ENCODE data around the gene HOGA1. TPM values are rescaled to one million over a fixed set of nuclear protein-coding genes. Genes with fewer than 3 reads are reported as not detected.

Gene HOGA1
- total and polyA plus RNA-seq, 2 donors = 0.18 to 0.19 TPM

DNA sequence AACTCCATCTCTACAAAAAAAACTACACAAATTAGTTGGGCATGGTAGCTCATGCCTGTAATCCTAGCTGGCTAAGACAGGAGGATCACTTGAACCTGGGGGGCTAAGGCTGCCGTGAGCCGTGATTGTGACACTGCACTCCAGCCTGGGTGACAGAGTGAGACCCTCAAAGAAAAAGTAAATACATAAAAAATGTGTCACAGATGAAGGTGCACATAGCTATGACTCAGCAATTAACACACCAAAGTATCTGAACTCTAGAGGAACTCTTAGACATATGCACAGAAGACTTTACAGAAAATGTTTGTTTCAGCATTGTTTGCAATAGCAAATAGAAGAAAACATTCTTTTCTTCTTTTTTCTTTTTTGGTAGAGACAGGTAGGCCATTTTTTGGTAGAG, 13.6 kb downstream of the HOGA1 start:
- no peak for DNase-seq (ENCODE audit: low read depth in 6 of 9, low spot score in 9 of 9)
- Histone ChIP-seq H3K27ac (ENCODE audit: low read depth in 1 of 2, low read length in 1 of 2) (no peak overlapping the region), H3K27me3 (ENCODE audit: control insufficient read depth in 2 of 2, insufficient read depth in 1 of 2, low read length in 1 of 2) (no peaks in the 10 kb centered on the region), H3K4me1 (ENCODE audit: control insufficient read depth in 2 of 2, insufficient read depth in 2 of 2, low read length in 2 of 2) (no peaks in the 10 kb centered on the region), H3K36me3 (ENCODE audit: control insufficient read depth in 2 of 2, insufficient read depth in 2 of 2, low read length in 1 of 2) (no peaks in the 10 kb centered on the region), H3K4me3 (ENCODE audit: low read length in 2 of 2) (no peak overlapping the region), H3K9me3 (ENCODE audit: control insufficient read depth in 2 of 2, insufficient read depth in 1 of 2, low read length in 1 of 2) (no peaks in the 10 kb centered on the region)
- WGBS = 72% methylated on average over 2 of the region's 2 CpGs

DNA sequence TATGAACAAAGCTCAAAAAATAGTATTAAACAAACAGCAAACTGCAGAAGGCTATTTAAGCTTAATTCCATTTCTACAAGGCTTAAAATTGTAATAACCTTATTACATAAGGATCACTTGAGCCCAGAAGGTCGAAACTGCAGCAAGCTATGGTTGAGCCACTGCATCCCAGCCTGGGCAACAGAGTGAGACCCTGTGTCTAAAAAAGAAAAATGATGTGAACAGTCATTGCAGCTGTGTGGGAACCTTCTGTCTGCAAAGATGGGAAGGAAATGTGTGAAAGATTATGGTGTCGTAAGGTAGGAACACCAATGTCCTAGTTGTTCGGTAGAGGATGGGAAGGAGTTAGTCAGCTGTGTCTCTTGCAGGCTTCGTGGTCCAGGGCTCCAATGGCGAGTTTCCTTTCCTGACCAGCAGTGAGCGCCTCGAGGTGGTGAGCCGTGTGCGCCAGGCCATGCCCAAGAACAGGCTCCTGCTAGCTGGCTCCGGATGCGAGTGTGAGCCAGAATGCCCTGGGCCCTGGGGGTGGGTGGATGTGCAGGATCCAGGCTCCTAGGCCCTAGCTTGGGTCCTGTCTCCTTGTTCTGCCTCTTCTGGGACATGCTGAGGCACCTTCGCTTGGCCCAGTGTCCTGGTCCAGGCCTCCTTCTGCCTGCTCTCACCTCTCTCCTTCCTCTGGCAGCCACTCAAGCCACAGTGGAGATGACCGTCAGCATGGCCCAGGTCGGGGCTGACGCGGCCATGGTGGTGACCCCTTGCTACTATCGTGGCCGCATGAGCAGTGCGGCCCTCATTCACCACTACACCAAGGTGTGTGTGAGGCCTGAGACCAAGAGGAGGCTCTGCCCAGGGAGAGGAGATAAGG, 14.4 kb downstream of the HOGA1 start:
- 97% methylated on average over 19 of the region's 19 CpGs for WGBS
- H3K4me1 ChIP-seq (ENCODE audit: control insufficient read depth in 2 of 2, insufficient read depth in 2 of 2, low read length in 2 of 2) = no peaks in the 10 kb centered on the region
- H3K27me3 ChIP-seq (ENCODE audit: control insufficient read depth in 2 of 2, insufficient read depth in 1 of 2, low read length in 1 of 2) = no peaks in the 10 kb centered on the region
- H3K9me3 ChIP-seq (ENCODE audit: control insufficient read depth in 2 of 2, insufficient read depth in 1 of 2, low read length in 1 of 2) = no peaks in the 10 kb centered on the region
- H3K36me3 ChIP-seq (ENCODE audit: control insufficient read depth in 2 of 2, insufficient read depth in 2 of 2, low read length in 1 of 2) = no peaks in the 10 kb centered on the region
- H3K4me3 ChIP-seq (ENCODE audit: low read length in 2 of 2) = no peak overlapping the region
- no peak overlapping the region for H3K27ac ChIP-seq (ENCODE audit: low read depth in 1 of 2, low read length in 1 of 2)
- DNase-seq (ENCODE audit: low read depth in 6 of 9, low spot score in 9 of 9) = no peak

DNA sequence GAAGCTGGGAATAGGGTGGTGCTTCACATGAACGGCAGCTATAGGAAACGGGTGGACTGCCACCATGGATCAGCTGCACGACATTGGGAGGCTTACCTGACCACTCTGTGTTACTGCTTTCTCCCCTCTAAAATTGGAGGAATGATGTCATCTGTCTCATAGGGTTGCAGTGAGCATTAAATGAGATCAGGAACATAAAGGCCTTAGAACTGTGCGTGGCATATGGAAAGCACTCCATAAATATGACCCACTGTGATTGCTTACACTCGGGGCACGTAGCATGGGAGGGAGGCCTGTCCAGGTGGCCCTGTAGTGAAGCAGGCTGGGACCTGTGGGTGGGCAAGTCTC, 15.1 kb downstream of the HOGA1 start:
- Histone ChIP-seq H3K4me3 (ENCODE audit: low read length in 2 of 2) (no peak overlapping the region), H3K36me3 (ENCODE audit: control insufficient read depth in 2 of 2, insufficient read depth in 2 of 2, low read length in 1 of 2) (no peaks in the 10 kb centered on the region), H3K27ac (ENCODE audit: low read depth in 1 of 2, low read length in 1 of 2) (no peak overlapping the region), H3K4me1 (ENCODE audit: control insufficient read depth in 2 of 2, insufficient read depth in 2 of 2, low read length in 2 of 2) (no peaks in the 10 kb centered on the region), H3K27me3 (ENCODE audit: control insufficient read depth in 2 of 2, insufficient read depth in 1 of 2, low read length in 1 of 2) (no peaks in the 10 kb centered on the region), H3K9me3 (ENCODE audit: control insufficient read depth in 2 of 2, insufficient read depth in 1 of 2, low read length in 1 of 2) (no peaks in the 10 kb centered on the region)
- WGBS = 96% methylated on average over 6 of the region's 6 CpGs
- no peak for DNase-seq (ENCODE audit: low read depth in 6 of 9, low spot score in 9 of 9)

DNA sequence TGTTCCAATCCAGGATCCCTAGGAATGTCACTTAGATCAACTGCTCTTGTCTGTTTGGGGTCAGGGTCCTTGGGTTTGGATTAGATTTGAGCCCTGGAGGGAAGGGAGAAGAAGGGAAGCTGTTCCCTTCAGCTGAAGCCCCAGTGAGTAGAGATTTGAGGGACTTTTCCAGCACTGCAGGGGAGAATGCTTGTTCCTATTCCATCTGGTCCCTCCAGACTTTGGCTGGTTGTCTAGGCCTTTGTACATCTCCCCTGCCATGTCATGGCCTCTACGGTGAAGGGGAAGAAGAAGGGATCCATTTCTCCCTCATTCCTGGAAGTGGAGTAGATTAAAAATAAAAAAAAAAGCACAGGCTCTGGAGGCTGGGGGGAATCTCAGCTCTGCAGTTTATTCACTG, 16.4 kb downstream of the HOGA1 start:
- no peak overlapping the region for H3K27ac ChIP-seq (ENCODE audit: low read depth in 1 of 2, low read length in 1 of 2)

DNA sequence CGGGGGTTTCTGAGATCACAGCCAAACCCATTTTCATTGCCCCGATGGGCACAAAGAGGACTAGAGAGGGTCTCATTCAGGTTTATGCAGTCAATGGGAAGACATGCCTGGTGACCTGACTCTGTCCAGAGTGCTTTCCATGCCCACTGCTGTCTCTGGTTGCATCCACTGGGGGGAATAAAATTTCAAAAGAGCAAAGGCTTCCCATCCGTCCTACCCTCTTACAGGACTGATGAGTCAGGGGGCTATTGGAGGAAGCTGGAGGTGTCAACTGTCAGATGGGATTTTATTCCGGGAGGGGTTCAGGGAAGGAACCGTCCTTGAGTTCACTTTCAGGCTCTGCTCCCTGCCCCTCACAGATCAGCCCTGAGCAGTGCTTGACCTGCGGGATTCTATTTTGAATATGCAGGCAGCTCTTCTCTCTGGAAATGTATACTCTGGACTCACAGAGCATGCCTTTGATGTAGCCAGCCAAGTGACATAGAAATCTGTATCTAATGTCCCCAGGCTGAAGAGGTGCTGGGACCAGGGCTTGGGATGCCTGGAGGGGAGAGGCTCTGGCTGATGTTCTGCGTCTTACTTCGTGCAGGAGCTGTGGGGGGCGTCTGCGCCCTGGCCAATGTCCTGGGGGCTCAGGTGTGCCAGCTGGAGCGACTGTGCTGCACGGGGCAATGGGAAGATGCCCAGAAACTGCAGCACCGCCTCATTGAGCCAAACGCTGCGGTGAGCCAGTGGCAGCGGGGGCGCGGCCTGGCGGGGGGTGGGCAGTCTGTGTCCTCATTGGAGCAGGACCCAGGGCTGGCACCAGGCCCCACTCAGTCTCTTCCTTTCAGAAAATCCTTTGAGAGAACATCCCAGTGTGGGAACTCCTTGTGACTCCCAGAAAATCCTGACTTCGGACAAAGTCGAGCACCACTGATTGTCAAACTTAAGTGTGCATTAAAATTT, 17.4 kb downstream of the HOGA1 start:
- H3K4me3 ChIP-seq (ENCODE audit: low read length in 2 of 2) = no peak overlapping the region
- H3K27me3 ChIP-seq (ENCODE audit: control insufficient read depth in 2 of 2, insufficient read depth in 1 of 2, low read length in 1 of 2) = no peaks in the 10 kb centered on the region
- H3K36me3 ChIP-seq (ENCODE audit: control insufficient read depth in 2 of 2, insufficient read depth in 2 of 2, low read length in 1 of 2) = no peaks in the 10 kb centered on the region
- no peak overlapping the region for H3K27ac ChIP-seq (ENCODE audit: low read depth in 1 of 2, low read length in 1 of 2)
- 95% methylated on average over 21 of the region's 21 CpGs for WGBS
- no peak for DNase-seq (ENCODE audit: low read depth in 6 of 9, low spot score in 9 of 9)
- H3K9me3 ChIP-seq (ENCODE audit: control insufficient read depth in 2 of 2, insufficient read depth in 1 of 2, low read length in 1 of 2) = no peaks in the 10 kb centered on the region
- H3K4me1 ChIP-seq (ENCODE audit: control insufficient read depth in 2 of 2, insufficient read depth in 2 of 2, low read length in 2 of 2) = no peaks in the 10 kb centered on the region

More for the DNA sequence above, 16.4 kb downstream of the HOGA1 start:
- WGBS = 96% methylated on average over 1 of the region's 1 CpG
- no peaks in the 10 kb centered on the region for H3K4me1 ChIP-seq (ENCODE audit: control insufficient read depth in 2 of 2, insufficient read depth in 2 of 2, low read length in 2 of 2)
- no peaks in the 10 kb centered on the region for H3K27me3 ChIP-seq (ENCODE audit: control insufficient read depth in 2 of 2, insufficient read depth in 1 of 2, low read length in 1 of 2)
- no peaks in the 10 kb centered on the region for H3K9me3 ChIP-seq (ENCODE audit: control insufficient read depth in 2 of 2, insufficient read depth in 1 of 2, low read length in 1 of 2)
- no peaks in the 10 kb centered on the region for H3K36me3 ChIP-seq (ENCODE audit: control insufficient read depth in 2 of 2, insufficient read depth in 2 of 2, low read length in 1 of 2)
- H3K4me3 ChIP-seq (ENCODE audit: low read length in 2 of 2) = no peak overlapping the region
- DNase-seq (ENCODE audit: low read depth in 6 of 9, low spot score in 9 of 9) = no peak

DNA sequence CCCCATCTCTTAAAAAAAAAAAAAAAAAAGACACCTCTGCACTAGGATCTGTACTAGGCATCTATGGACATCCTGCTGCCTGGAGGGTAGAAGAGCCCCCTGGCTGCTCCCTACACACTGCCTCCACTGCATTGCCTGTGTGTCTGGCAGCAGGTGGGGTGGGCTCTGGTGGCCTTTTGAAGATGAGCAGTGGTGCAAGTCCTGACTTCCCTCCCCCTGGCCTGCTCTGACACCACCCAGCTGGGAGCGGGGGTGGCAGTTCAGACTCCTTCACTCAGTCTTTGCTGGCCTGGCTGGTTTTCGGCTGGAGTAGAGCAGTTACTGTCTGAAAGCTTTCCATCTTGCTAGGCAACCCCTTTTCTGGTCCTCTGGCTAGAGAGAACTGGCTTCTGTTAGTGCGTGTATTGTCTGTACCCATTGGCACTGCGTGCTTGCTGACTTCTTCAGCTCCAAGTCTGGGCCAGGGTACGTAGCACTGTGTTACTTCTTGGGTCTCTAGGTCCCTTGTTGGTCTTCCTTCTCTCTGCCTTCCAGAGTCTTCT, 23.0 kb downstream of the HOGA1 start:
- 97% methylated on average over 5 of the region's 5 CpGs for WGBS
- no peaks in the 10 kb centered on the region for H3K27me3 ChIP-seq (ENCODE audit: control insufficient read depth in 2 of 2, insufficient read depth in 1 of 2, low read length in 1 of 2)
- DNase-seq (ENCODE audit: low read depth in 6 of 9, low spot score in 9 of 9) = no peak
- H3K9me3 ChIP-seq (ENCODE audit: control insufficient read depth in 2 of 2, insufficient read depth in 1 of 2, low read length in 1 of 2) = no peaks in the 10 kb centered on the region
- no peaks in the 10 kb centered on the region for H3K36me3 ChIP-seq (ENCODE audit: control insufficient read depth in 2 of 2, insufficient read depth in 2 of 2, low read length in 1 of 2)
- H3K4me1 ChIP-seq (ENCODE audit: control insufficient read depth in 2 of 2, insufficient read depth in 2 of 2, low read length in 2 of 2) = no peaks in the 10 kb centered on the region
- H3K4me3 ChIP-seq (ENCODE audit: low read length in 2 of 2) = no peak overlapping the region
- no peak overlapping the region for H3K27ac ChIP-seq (ENCODE audit: low read depth in 1 of 2, low read length in 1 of 2)

DNA sequence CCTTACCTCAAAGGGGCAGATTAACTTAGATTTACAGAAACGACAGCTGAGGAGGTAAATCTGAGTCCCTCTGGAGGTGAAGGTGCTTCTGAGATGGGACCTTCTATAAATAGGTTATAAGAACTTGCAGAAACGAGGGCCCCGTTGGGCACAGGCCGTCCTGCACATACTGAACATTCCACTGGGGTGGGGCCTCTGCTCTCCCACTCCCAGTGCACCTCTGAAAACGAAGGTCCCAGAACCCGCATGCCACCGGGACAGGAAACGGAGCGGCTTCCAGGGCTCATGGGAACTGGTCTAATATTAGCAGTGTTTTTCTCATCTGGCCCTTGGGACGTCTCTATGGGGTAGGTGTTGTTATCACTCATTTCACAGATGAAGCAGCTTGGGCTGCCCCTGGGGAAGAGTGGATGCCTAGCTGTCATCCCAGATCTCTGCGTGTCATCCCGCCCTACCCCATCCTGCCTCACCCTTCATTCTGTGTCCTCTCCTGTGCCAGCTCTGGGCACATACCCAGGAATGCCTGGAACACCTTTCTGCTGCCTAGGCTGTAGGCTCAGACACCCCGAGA, 24.9 kb downstream of the HOGA1 start:
- Histone ChIP-seq H3K27ac (ENCODE audit: low read depth in 1 of 2, low read length in 1 of 2) (no peak overlapping the region), H3K4me3 (ENCODE audit: low read length in 2 of 2) (no peak overlapping the region), H3K36me3 (ENCODE audit: control insufficient read depth in 2 of 2, insufficient read depth in 2 of 2, low read length in 1 of 2) (no peaks in the 10 kb centered on the region), H3K27me3 (ENCODE audit: control insufficient read depth in 2 of 2, insufficient read depth in 1 of 2, low read length in 1 of 2) (no peaks in the 10 kb centered on the region), H3K4me1 (ENCODE audit: control insufficient read depth in 2 of 2, insufficient read depth in 2 of 2, low read length in 2 of 2) (no peaks in the 10 kb centered on the region), H3K9me3 (ENCODE audit: control insufficient read depth in 2 of 2, insufficient read depth in 1 of 2, low read length in 1 of 2) (no peaks in the 10 kb centered on the region)
- DNase-seq (ENCODE audit: low read depth in 6 of 9, low spot score in 9 of 9) = no peak
- 95% methylated on average over 13 of the region's 13 CpGs for WGBS

DNA sequence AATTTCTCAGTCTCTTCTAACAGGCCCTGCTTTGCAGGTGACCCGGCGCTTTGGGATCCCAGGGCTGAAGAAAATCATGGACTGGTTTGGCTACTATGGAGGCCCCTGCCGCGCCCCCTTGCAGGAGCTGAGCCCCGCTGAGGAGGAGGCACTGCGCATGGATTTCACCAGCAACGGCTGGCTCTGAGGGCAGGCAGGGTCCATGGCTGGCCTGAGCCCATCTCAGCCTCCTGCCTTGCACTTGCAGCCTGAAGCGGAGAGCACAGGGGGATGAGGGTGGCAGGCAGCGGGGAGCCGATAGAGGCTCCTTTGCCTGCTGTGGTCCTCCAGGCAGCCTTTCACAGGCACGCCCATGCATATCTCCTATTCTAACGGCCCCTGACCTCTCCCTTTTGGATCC, 27.3 kb downstream of the HOGA1 start:
- Histone ChIP-seq H3K27me3 (ENCODE audit: control insufficient read depth in 2 of 2, insufficient read depth in 1 of 2, low read length in 1 of 2) (no peaks in the 10 kb centered on the region), H3K9me3 (ENCODE audit: control insufficient read depth in 2 of 2, insufficient read depth in 1 of 2, low read length in 1 of 2) (no peaks in the 10 kb centered on the region), H3K4me3 (ENCODE audit: low read length in 2 of 2) (no peak overlapping the region), H3K4me1 (ENCODE audit: control insufficient read depth in 2 of 2, insufficient read depth in 2 of 2, low read length in 2 of 2) (no peaks in the 10 kb centered on the region), H3K36me3 (ENCODE audit: control insufficient read depth in 2 of 2, insufficient read depth in 2 of 2, low read length in 1 of 2) (no peaks in the 10 kb centered on the region), H3K27ac (ENCODE audit: low read depth in 1 of 2, low read length in 1 of 2) (no peak overlapping the region)
- DNase-seq (ENCODE audit: low read depth in 6 of 9, low spot score in 9 of 9) = no peak
- WGBS = 97% methylated on average over 12 of the region's 12 CpGs

DNA sequence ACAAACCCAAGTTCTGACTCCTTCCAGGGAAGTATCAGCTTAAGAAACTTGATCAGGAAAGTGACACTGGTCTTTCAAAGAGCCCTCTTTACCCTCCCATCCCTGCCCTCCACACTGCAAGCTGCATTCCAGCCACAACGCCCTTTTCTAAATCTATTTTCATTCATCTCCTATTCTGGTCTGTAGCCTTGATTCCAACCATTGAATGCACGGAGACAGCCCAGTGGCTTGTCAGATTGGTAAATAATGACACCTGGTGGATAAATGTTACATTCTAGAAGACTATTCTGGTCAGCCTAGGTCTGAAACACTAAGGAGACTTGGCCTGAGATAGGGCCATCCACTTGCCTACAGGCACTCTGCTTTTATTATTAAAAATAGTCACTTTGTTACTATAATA, 28.2 kb downstream of the HOGA1 start:
- Histone ChIP-seq H3K4me1 (ENCODE audit: control insufficient read depth in 2 of 2, insufficient read depth in 2 of 2, low read length in 2 of 2) (no peaks in the 10 kb centered on the region), H3K9me3 (ENCODE audit: control insufficient read depth in 2 of 2, insufficient read depth in 1 of 2, low read length in 1 of 2) (no peaks in the 10 kb centered on the region), H3K27ac (ENCODE audit: low read depth in 1 of 2, low read length in 1 of 2) (no peak overlapping the region), H3K27me3 (ENCODE audit: control insufficient read depth in 2 of 2, insufficient read depth in 1 of 2, low read length in 1 of 2) (no peaks in the 10 kb centered on the region), H3K36me3 (ENCODE audit: control insufficient read depth in 2 of 2, insufficient read depth in 2 of 2, low read length in 1 of 2) (no peaks in the 10 kb centered on the region), H3K4me3 (ENCODE audit: low read length in 2 of 2) (no peak overlapping the region)
- no peak for DNase-seq (ENCODE audit: low read depth in 6 of 9, low spot score in 9 of 9)
- 85% methylated on average over 2 of the region's 2 CpGs for WGBS
